Ecto neural progenitor cell (in vitro differentiated cells): Measurements from ENCODE around the gene GSS.

Experiments
- DNase-seq: peaks from one replicate; pipeline ENCODE4 v3.0.0-alpha.2; 2018; ENCODE audit warnings: low spot score

The GSS gene

DNA sequence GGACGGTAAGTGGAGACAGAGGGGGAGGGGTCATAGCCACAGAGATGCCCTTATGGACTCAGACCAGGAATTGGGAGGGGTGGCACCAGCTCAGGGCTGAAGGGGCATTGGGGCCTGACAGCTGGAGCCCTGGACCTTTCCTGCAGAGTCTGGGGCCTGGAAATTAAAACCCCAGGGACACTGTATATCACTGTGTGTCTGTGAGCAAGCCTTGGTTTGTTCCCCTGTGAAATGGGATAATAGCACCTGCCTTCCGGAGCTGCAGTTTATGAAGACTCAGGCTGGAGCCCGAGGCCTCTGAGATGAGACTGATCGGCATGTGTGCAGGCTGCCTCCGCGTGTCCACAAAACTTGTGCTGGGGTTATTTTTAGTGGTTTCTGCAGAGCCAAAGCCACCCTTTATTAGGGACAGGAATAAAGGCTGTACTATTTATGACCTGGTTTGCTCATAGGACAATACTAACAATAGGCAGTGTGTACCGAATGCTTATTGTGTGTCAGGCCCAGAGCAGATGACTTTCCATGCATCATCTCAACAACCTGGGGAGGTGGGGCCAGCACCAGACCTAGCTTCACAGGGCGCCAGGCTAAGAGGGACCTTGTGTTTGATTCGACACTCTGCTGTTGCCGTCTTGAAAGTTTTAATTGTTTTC, 22.6 kb upstream of the GSS start:
- DNase-seq = no peak

DNA sequence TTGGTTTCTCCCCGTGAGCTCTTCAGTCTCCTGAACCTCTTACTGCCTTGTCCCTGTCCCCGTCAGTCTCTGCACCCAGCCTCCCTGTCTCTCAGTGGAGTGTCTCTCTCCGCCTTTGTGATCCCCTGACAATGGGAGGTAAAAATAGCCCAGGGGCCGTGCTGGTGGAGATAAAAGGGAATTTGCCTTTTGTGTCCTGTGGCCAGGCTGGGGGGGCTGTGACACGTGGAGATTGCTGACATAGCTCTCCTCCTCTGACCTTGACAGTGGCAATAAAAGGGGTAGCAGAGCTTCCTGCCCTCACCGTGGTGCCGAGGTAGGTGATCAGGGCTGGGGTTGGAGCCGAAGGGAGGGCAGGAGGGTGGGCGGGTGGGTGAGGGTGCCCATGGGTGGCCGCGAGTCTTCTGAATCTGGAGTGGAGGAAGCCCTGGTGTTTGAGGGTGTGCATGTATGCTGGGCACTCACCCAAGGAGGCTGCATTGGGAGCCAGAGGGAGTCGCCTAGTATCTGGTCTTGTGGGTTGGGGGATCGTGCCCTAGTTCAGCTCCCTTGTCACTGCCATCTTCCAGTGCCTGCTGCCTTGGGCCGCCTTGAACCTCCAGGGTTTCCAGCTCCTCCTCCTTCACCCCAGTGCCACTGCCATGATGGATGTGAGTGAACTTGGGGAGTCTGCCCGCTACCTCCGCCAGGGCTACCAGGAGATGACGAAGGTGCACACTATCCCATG, 21.9 kb upstream of the GSS start:
- no peak for DNase-seq

DNA sequence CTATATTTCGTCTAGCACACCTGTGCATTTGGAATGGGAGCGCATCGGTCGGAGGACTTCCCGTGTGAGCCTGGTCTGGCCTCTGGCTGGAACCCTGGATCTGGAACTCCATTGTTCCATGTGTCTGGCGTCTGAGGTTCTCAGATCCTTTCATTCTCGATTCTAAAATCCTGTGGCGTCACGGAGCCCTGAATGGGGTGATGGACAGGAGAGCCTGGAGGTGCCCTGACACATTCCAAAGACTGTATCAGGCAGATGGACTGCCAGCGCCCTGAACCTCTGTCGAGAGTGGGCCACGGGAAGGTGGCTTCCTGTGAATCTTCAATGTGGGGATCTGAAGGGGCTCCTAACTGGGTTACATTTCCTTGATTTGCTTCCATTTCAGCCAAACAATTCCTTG, 20.7 kb upstream of the GSS start:
- no peak for DNase-seq

DNA sequence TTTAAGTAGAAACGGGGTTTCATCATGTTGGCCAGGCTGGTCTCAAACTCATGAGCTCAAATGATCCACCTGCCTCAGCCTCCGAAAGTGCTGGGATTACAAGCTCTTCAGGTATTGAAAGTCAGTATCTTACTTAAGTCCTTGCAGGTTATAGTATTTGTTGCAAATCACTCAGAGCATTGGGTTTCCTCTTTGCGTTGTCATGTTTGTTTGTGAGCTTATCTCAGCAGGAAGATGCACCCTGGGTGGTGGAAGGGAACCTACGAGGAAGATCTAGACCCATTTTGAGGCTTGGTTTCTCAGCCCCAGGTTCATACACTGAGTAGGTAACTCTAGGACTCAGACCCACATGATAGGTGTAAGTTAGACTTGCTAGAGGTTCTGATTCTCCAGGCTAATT, 18.6 kb upstream of the GSS start:
- DNase-seq = no peak

GRCh38 chr20:34971561-34972235, 16.1 kb upstream of the GSS start:
- DNase-seq = no peak

- no peak for DNase-seq
Observed at GRCh38 chr20:34970846-34971560, 15.4 kb upstream of the GSS start.

- DNase-seq = no peak
Observed at GRCh38 chr20:34970193-34970840, 14.7 kb upstream of the GSS start.

DNA sequence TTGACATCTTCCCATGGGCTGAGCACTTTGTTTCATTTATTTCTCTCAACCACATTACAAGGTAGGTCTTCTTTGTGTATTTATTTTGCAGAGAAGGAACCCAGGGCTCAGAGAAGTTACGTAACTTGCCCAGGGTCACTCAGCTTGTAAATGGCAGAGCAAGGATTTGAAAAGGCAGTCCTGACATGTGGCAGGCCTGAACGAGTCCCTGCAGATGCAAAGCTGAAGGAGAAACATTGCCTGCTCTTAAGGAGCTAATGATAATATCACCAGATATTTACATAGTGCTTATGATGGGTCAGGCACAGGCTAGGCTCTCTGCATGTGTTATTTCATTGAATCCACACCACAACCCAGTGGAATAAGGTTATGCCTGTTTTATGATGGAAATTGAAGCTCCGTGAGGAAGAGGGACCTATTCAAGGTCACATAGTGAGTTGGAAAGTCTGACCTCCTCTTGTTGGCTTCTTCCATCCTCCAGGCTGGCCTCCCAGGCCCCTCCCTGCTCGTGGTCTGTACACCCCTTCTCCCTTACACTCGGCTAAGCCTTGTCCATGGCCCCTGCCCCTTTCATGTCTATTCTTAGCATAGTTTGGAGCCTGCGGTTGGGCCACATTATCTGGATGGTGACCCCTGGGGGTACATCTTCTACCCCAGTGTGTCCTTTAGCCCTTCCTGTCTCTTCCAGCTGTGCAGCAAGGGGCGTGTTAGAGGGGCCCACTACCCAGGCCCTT, 12.6 kb upstream of the GSS start:
- DNase-seq = no peak

DNA sequence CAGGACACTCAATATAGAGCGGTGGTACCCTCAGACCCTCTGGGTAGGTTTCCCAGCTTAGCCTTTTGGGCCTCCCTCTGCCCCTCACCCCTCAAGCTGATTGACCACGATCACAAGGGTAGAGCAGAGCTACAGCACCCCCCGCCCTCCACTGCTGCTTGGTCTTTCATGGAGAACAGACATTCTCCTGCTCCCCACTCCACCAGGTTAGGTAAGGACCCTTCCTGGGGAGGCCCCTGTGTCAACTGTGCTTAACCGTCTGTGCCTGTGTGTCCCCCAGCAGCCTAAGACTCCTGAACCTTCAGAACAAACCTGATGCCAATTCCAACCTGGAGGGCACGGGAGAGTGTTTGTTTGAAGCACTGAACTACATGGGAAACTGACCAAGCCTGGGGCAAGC, 11.8 kb upstream of the GSS start:
- no peak for DNase-seq

- DNase-seq = no peak
Observed at GRCh38 chr20:34965051-34965450, 9.4 kb upstream of the GSS start.

GRCh38 chr20:34964486-34964885, 8.9 kb upstream of the GSS start:
- no peak for DNase-seq

GRCh38 chr20:34956751-34957472, 1.3 kb upstream of the GSS start:
- DNase-seq = no peak

DNA sequence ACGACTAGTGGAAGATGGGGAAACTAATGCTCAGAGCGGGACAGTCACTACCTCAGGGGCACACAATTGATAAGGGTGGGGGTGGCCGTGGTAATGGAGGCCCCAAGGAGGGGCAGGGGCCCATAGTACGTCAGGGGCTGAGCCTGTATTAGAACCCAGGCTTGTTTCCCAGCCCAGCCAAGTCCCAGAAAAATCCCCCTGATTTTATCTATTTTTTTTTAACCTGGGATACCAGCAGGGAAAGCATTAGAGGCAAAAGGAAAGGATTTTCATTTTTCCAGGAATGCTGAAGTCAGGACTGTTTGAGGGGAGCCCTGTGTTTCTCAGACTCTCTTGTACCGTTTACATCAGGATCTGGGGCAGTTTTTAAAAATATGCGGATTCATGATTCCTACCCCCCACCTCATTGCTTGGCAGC, 444 bp upstream of the GSS start:
- DNase-seq = no peak

GRCh38 chr20:34954904-34955230, 739 bp downstream of the GSS start:
- DNase-seq = no peak

GRCh38 chr20:34953960-34954359, 1.6 kb downstream of the GSS start:
- DNase-seq = no peak

GRCh38 chr20:34952671-34953070, 2.9 kb downstream of the GSS start:
- DNase-seq = no peak

DNA sequence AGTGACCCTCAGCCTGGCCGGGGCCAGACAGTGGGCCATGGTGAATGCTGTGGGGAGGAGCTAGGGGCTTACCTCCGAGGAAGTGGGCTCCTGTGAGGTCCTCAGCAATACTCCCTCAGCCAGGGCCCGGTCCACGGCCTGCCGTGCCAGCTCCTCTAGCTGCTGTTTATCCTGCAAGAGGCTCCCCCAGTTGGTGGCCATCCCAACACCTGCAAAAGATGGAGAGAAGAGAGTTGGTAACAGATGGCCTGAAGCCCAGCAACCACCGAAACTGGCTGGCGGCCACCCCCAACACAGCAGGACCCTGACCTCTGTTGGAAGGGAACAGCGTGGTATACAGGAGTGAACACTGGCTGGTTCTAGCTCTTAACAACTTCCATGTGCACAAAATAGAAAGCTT, 4.0 kb downstream of the GSS start:
- no peak for DNase-seq

DNA sequence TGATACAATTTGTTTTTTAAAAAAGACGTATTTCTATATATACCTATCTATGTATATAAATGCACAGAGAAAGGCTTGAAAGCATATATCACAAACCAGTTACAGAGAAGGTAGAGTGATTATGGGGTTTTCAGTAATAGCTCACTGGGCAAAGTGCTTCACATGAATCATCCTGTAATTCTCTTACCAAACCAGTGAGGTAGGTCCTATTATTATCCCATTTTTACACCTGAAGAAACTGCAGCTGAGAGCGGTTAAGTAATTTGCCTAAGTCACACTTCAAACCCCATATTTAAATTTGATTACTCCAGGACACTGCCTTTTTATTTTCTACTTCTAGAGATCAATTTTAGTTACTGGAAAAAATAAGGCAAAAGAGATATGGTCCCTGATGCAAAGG, 4.4 kb downstream of the GSS start:
- no peak for DNase-seq

GRCh38 chr20:34949120-34949519, 6.5 kb downstream of the GSS start:
- DNase-seq = no peak

GRCh38 chr20:34948030-34948429, 7.6 kb downstream of the GSS start:
- no peak for DNase-seq

DNA sequence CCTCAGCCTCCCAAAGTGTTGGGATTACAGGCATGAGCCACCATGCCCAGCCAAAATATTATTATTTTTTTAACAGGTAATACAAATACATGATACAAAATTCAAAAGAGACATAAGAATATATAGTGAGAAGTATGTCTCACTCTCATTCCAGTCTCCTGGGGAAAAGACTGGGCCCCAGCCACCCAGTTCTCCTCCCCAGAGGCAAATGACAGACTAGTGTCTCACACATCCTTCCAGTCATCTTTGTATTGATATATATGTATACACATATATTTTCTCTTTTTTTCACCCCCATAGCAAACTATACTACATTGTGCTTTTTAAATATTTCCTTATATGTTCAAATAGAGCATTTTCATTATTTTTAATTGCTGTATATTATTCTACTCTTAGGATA, 8.3 kb downstream of the GSS start:
- DNase-seq = no peak
